ENCODE measurements around the gene PRKAR2B. TPM values are rescaled to one million over a fixed set of nuclear protein-coding genes. Genes with fewer than 3 reads are reported as not detected.

PRKAR2B gene
- total and polyA plus RNA-seq, 4 experiments from 2014 or later = 0.29 to 0.47 (median 0.43) TPM

- H3K27ac ChIP-seq (ENCODE audit: low read depth, low read length) = no peak overlapping the region
- ChIA-PET CTCF (ENCODE audit: partially characterized antibody) (no interaction called here), POLR2A (ENCODE audit: partially characterized antibody) (no interaction called here)
- Mint-ChIP-seq H3K4me3 (no peak overlapping the region), H3K9me3 (no peaks in the 10 kb centered on the region), H3K36me3 (no peaks in the 10 kb centered on the region), H3K27ac (no peak overlapping the region), H3K27me3 (peaks cover 0 to 8% of the 10 kb centered on the region in 2 donors), H3K4me1 (no peaks in the 10 kb centered on the region)
- H3K4me1 ChIP-seq (ENCODE audit: insufficient read depth, low read length) = no peaks in the 10 kb centered on the region
- no peaks in the 10 kb centered on the region for H3K36me3 ChIP-seq (ENCODE audit: insufficient read depth, low read length)
- no peak for DNase-seq
- no peaks in the 10 kb centered on the region for H3K9me3 ChIP-seq (ENCODE audit: control insufficient read depth in 1 of 2, low read length in 2 of 2)
- H3K27me3 ChIP-seq (ENCODE audit: insufficient read depth, low read length) = no peaks in the 10 kb centered on the region
- intact Hi-C loops (cut with micrococcal nuclease) = no loop called here
- no peak overlapping the region for H3K4me3 ChIP-seq (ENCODE audit: low read length in 2 of 2)
Measured at GRCh38 chr7:107029061-107029763, 15.3 kb upstream of the PRKAR2B start.

GRCh38 chr7:107029764-107030286 lies 14.7 kb upstream of the PRKAR2B start:
- POLR2A ChIA-PET (ENCODE audit: partially characterized antibody) = no interaction called here
- H3K27me3 Mint-ChIP-seq = peaks cover 2 to 9% of the 10 kb centered on the region in 2 donors
- no peaks in the 10 kb centered on the region for H3K4me1 Mint-ChIP-seq
- intact Hi-C loops (cut with micrococcal nuclease) = no loop called here
- H3K4me3 ChIP-seq (ENCODE audit: low read length in 2 of 2) = no peak overlapping the region
- H3K4me1 ChIP-seq (ENCODE audit: insufficient read depth, low read length) = no peaks in the 10 kb centered on the region
- CTCF ChIA-PET (ENCODE audit: partially characterized antibody) = no interaction called here
- H3K36me3 Mint-ChIP-seq = no peaks in the 10 kb centered on the region
- H3K27ac Mint-ChIP-seq = no peak overlapping the region
- H3K27ac ChIP-seq (ENCODE audit: low read depth, low read length) = no peak overlapping the region
- no peak overlapping the region for H3K4me3 Mint-ChIP-seq
- no peaks in the 10 kb centered on the region for H3K27me3 ChIP-seq (ENCODE audit: insufficient read depth, low read length)
- H3K9me3 ChIP-seq (ENCODE audit: control insufficient read depth in 1 of 2, low read length in 2 of 2) = no peaks in the 10 kb centered on the region
- no peak for DNase-seq
- no peaks in the 10 kb centered on the region for H3K9me3 Mint-ChIP-seq
- no peaks in the 10 kb centered on the region for H3K36me3 ChIP-seq (ENCODE audit: insufficient read depth, low read length)

GRCh38 chr7:107032050-107032449 lies 12.5 kb upstream of the PRKAR2B start:
- Histone ChIP-seq H3K9me3 (ENCODE audit: control insufficient read depth in 1 of 2, low read length in 2 of 2) (no peaks in the 10 kb centered on the region), H3K4me1 (ENCODE audit: insufficient read depth, low read length) (no peaks in the 10 kb centered on the region), H3K4me3 (ENCODE audit: low read length in 2 of 2) (no peak overlapping the region), H3K27me3 (ENCODE audit: insufficient read depth, low read length) (no peaks in the 10 kb centered on the region), H3K36me3 (ENCODE audit: insufficient read depth, low read length) (no peaks in the 10 kb centered on the region), H3K27ac (ENCODE audit: low read depth, low read length) (no peak overlapping the region)
- ChIA-PET CTCF (ENCODE audit: partially characterized antibody) (no interaction called here), POLR2A (ENCODE audit: partially characterized antibody) (interaction anchor here (0.7 kb wide), 1 partner anchor 8 kb away, joined by 3 read pairs; no protein-coding TSS in a partner anchor)
- no peak for DNase-seq
- Mint-ChIP-seq H3K4me3 (no peak overlapping the region), H3K27me3 (peaks cover 2 to 4% of the 10 kb centered on the region in 2 donors), H3K9me3 (peaks cover 0 to 11% (median 5%) of the 10 kb centered on the region in 8 donors), H3K36me3 (no peaks in the 10 kb centered on the region), H3K27ac (no peak overlapping the region), H3K4me1 (no peaks in the 10 kb centered on the region)
- intact Hi-C loops (cut with micrococcal nuclease) = no loop called here

- Histone ChIP-seq H3K27me3 (ENCODE audit: insufficient read depth, low read length) (no peaks in the 10 kb centered on the region), H3K4me3 (ENCODE audit: low read length in 2 of 2) (no peak overlapping the region), H3K4me1 (ENCODE audit: insufficient read depth, low read length) (no peaks in the 10 kb centered on the region), H3K36me3 (ENCODE audit: insufficient read depth, low read length) (no peaks in the 10 kb centered on the region), H3K9me3 (ENCODE audit: control insufficient read depth in 1 of 2, low read length in 2 of 2) (no peaks in the 10 kb centered on the region), H3K27ac (ENCODE audit: low read depth, low read length) (no peak overlapping the region)
- intact Hi-C loops (cut with micrococcal nuclease) = no loop called here
- ChIA-PET POLR2A (ENCODE audit: partially characterized antibody) (no interaction called here), CTCF (ENCODE audit: partially characterized antibody) (no interaction called here)
- no peaks in the 10 kb centered on the region for H3K36me3 Mint-ChIP-seq
- peaks cover 2 to 4% of the 10 kb centered on the region in 2 donors for H3K27me3 Mint-ChIP-seq
- no peak overlapping the region for H3K27ac Mint-ChIP-seq
- H3K4me3 Mint-ChIP-seq = no peak overlapping the region
- H3K9me3 Mint-ChIP-seq = peaks cover 0 to 11% (median 5%) of the 10 kb centered on the region in 8 donors
- no peak for DNase-seq
- H3K4me1 Mint-ChIP-seq = no peaks in the 10 kb centered on the region
Measured at GRCh38 chr7:107032720-107033438, 11.6 kb upstream of the PRKAR2B start.

- peaks cover 2 to 4% of the 10 kb centered on the region in 2 donors for H3K27me3 Mint-ChIP-seq
Measured at GRCh38 chr7:107034553-107034952, 10.0 kb upstream of the PRKAR2B start.

GRCh38 chr7:107035446-107035845 lies 9.1 kb upstream of the PRKAR2B start:
- no peaks in the 10 kb centered on the region for H3K4me1 ChIP-seq (ENCODE audit: insufficient read depth, low read length)
- H3K27ac ChIP-seq (ENCODE audit: low read depth, low read length) = no peak overlapping the region
- Mint-ChIP-seq H3K27me3 (peaks cover 2 to 4% of the 10 kb centered on the region in 2 donors), H3K4me1 (peaks cover 0 to 2% (median 0%) of the 10 kb centered on the region in 4 donors), H3K4me3 (no peak overlapping the region), H3K36me3 (no peaks in the 10 kb centered on the region), H3K27ac (no peak overlapping the region), H3K9me3 (peaks cover 0 to 11% (median 5%) of the 10 kb centered on the region in 8 donors)
- CTCF ChIA-PET (ENCODE audit: partially characterized antibody) = no interaction called here
- no peaks in the 10 kb centered on the region for H3K9me3 ChIP-seq (ENCODE audit: control insufficient read depth in 1 of 2, low read length in 2 of 2)
- H3K36me3 ChIP-seq (ENCODE audit: insufficient read depth, low read length) = no peaks in the 10 kb centered on the region
- intact Hi-C loops (cut with micrococcal nuclease) = no loop called here
- no peaks in the 10 kb centered on the region for H3K27me3 ChIP-seq (ENCODE audit: insufficient read depth, low read length)
- POLR2A ChIA-PET (ENCODE audit: partially characterized antibody) = no interaction called here
- H3K4me3 ChIP-seq (ENCODE audit: low read length in 2 of 2) = no peak overlapping the region
- DNase-seq = no peak

More at GRCh38 chr7:107034553-107034952, 10.0 kb upstream of the PRKAR2B start:
- ChIA-PET POLR2A (ENCODE audit: partially characterized antibody) (no interaction called here), CTCF (ENCODE audit: partially characterized antibody) (no interaction called here)
- DNase-seq = no peak
- H3K4me3 ChIP-seq (ENCODE audit: low read length in 2 of 2) = no peak overlapping the region
- no peak overlapping the region for H3K4me3 Mint-ChIP-seq
- intact Hi-C loops (cut with micrococcal nuclease) = no loop called here
- H3K27me3 ChIP-seq (ENCODE audit: insufficient read depth, low read length) = no peaks in the 10 kb centered on the region
- H3K27ac Mint-ChIP-seq = no peak overlapping the region
- no peaks in the 10 kb centered on the region for H3K4me1 Mint-ChIP-seq
- peaks cover 0 to 11% (median 5%) of the 10 kb centered on the region in 8 donors for H3K9me3 Mint-ChIP-seq
- H3K4me1 ChIP-seq (ENCODE audit: insufficient read depth, low read length) = no peaks in the 10 kb centered on the region
- no peaks in the 10 kb centered on the region for H3K9me3 ChIP-seq (ENCODE audit: control insufficient read depth in 1 of 2, low read length in 2 of 2)
- H3K36me3 Mint-ChIP-seq = no peaks in the 10 kb centered on the region
- no peaks in the 10 kb centered on the region for H3K36me3 ChIP-seq (ENCODE audit: insufficient read depth, low read length)
- no peak overlapping the region for H3K27ac ChIP-seq (ENCODE audit: low read depth, low read length)

- Histone ChIP-seq H3K27me3 (ENCODE audit: insufficient read depth, low read length) (no peaks in the 10 kb centered on the region), H3K9me3 (ENCODE audit: control insufficient read depth in 1 of 2, low read length in 2 of 2) (no peaks in the 10 kb centered on the region), H3K4me3 (ENCODE audit: low read length in 2 of 2) (no peak overlapping the region), H3K4me1 (ENCODE audit: insufficient read depth, low read length) (no peaks in the 10 kb centered on the region), H3K36me3 (ENCODE audit: insufficient read depth, low read length) (no peaks in the 10 kb centered on the region), H3K27ac (ENCODE audit: low read depth, low read length) (no peak overlapping the region)
- DNase-seq = no peak
- H3K27ac Mint-ChIP-seq = no peak overlapping the region
- H3K4me3 Mint-ChIP-seq = no peak overlapping the region
- ChIA-PET POLR2A (ENCODE audit: partially characterized antibody) (no interaction called here), CTCF (ENCODE audit: partially characterized antibody) (no interaction called here)
- peaks cover 0 to 7% (median 1%) of the 10 kb centered on the region in 4 donors for H3K4me1 Mint-ChIP-seq
- intact Hi-C loops (cut with micrococcal nuclease) = no loop called here
- no peaks in the 10 kb centered on the region for H3K36me3 Mint-ChIP-seq
- peaks cover 0 to 11% (median 5%) of the 10 kb centered on the region in 8 donors for H3K9me3 Mint-ChIP-seq
- H3K27me3 Mint-ChIP-seq = peaks cover 2 to 4% of the 10 kb centered on the region in 2 donors
Measured at GRCh38 chr7:107036535-107036934, 8.0 kb upstream of the PRKAR2B start.

Measured in CD4-positive, alpha-beta memory T cell (primary cell).